Stimulated activated CD8-positive, alpha-beta memory T cell treated with anti-CD3 and anti-CD28 coated beads, Interleukin-4, amount 100 ng/mL, for 4 hours (primary cell): Measurements from ENCODE around the gene SH2D6.

Source experiments
- DNase-seq, 2 donors: peaks; one replicate each; pipeline ENCODE4 v3.0.0-alpha.2; 2020; ENCODE audit warnings: low read depth in 2 of 2, low spot score in 1 of 2

The SH2D6 gene

DNA sequence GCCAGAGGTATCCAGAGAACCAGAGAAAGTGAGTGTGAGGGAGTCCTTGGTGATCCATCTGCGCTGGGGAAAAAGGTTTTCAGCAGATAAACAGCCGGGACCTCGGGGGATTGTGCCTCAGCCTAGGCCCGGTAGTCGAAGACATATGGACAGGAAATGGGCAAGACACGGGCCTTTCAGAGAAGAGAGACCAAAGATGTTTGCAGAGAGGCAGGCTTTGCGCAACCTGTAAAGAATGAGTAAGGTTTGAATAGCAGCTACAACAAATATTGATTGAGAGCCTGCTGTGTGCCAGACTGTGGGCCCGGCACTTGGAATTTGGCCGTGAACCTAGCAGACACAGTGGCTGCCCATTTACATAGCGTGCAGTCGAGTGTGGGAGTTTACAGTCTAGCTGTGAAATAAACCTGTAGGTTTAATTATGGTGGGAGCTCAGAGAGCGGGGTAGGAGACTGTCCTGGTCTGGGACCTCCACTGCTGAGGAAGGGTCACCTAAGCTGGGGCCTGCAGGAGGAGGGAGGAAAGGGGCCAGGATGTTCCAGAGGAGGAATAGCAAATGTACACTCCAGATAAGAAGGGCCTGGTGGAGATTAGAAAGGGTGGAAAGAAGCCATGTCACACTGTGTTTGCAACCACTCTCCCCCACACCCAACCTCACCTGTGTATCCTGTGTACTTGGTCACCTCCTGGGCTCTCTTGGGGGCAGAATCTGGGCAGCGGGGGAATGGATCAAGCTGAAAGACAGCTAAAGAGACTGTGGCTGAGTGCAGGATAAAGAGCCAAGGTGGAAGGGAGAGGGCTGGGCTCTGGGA is 3.0 kb downstream of the SH2D6 start:
- no peak for DNase-seq

DNA sequence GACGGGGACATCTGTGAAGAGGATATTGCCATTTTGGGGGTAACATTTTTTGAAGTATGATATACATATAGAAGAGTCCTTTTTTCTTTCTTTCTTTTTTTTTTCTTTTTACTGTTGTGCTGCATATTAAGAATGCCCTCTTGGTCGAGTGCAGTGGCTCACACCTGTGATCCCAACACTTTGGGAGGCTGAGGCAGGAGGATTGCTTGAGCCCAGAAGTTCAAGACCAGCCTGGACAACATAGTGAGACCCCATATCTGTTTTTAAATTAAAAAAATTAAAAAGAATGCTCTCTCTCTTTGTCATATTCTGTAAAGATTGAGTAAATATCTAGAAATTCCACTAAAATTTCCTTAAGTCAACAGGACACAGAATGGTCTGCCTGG is 3.6 kb downstream of the SH2D6 start:
- DNase-seq = no peak

DNA sequence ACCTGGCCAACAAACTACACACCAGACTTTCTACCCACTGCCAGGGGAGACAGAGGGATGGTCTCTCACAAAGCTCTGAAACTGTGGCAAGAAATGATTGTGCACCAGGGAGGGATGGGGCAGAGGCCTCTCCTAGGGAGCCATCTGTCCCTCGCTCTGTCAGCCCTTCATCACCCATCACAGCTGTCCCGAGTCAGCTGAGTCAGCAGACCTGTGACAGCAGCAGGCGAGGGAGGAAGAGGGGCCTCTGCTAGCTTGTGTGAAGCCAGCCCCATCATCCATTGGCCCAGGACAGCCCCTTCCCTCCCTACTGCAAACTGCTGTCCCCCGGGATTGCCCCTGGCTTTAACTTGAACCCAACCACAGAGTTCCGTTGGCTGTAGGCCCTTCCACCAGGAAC is 5.0 kb downstream of the SH2D6 start:
- no peak for DNase-seq

DNA sequence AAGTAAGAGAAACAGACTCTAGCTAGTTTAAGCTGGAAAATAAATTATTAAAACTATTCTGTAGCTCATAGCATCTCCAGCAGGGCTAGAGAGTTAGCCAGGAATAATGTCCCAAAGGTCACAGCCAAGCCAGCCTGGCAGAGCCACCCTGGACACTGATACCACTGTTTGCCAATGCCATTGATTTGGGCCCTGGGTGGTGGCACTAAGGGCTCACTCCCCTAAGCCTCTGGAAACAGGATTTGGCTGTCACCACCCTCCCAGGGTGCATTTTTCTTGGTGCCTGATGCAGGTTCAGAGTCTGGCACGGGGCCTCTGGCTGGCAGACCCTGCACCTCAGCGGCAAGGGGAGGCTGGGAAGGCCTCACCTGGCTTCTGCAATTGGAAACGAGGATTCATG is 7.1 kb downstream of the SH2D6 start:
- no peak for DNase-seq

DNA sequence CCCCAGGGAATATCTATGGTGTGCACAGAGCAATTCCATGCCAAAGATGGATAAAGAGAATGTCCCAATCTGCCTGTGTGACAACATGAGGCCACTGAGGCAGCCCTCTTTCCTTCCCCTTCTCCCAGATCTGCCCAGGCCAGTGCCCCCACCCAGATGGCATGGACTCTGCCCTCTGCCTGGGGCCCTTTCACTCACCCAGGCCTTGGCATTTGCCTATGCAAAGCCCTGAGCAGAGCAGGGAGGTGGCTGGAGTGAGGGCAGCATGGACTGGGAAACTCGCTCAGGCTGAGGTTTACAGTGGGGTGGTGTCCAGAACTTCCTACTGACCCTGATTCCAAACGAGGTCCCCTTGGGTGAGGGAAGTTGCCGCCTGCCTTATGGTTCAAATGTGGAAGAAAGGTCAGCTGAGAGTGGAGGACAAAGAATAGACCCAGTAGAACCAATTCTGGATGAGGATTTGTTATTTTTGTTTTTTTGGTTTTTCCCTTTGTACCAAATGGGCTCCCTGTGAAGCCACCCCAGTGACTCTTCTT is 8.9 kb downstream of the SH2D6 start:
- DNase-seq = no peak

DNA sequence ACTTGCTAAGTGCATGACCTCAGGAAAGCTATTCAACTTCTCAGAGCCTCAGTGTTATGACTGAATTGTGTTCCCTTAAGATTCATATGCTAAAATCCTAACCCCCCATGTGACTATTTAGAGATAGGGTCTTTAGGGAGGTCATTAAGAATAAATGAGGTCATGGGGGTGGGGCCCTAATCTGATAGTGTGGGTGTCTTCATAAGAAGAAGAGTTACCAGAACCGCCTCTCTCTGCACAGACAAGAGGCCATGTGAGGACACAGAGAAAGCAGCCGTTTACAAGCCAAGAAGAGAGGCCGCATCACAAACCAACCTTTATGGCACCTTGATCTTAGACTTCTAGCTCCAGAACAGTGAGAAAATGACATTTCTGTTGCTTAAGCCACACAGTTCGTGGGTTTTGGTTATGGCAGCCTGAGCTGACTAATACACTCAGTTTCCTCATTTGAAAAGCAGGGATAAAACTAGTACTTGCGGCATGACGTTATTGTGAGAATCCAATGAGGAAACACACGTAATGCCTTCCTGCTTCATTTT is 9.9 kb downstream of the SH2D6 start:
- no peak for DNase-seq

DNA sequence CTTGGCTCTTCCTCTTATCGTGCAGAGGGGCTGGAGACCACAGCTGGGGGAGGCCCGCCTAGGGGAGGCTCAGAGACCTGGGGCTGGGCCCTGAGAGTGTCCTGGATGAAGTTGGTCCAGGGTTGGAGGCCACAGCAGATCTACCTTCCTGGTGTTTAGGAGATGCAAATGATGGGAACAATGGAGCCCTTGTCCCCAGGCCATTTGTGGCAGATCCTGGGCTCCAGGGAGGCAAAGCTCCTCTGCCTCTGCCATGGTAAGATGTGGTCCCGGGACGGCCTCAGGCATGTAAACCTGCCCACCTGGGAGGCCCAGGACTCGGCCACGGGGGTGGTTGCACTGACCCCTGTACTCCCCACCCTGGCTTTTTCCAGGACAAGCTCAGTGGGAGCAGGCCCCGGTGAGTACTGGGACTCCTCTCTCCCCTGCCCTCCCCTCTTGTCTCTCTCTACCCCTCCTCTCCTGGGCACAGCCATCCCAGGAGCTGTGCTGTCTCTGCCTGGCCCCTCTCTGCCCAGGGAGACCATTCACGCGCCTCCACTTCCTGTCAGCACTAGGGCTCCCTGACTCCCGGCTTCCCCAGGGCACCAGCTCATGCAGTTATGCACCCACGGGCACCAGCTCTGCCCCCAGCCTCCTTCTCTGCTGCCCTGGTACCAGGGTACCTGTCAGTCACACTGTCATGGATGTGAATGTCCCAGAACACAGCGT is 10.9 kb downstream of the SH2D6 start:
- no peak for DNase-seq

DNA sequence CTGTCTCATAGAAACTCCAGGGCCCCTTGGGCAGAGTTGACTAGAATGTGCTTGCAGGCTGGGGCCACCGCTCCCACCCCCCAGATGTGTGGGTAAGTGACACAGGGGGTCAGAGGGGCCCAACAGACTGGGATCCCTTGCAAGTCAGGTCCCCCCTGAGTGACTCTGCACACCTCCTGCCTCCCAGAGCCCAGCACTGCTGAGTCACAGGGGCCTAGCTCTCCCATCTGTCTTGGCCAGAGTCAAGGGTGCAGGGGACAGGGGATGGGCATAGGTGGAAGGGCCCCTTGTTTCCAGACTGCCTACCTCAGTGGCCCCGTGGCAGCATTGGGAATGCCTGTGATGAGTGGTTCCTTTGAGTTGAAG is 11.4 kb downstream of the SH2D6 start:
- no peak for DNase-seq

DNA sequence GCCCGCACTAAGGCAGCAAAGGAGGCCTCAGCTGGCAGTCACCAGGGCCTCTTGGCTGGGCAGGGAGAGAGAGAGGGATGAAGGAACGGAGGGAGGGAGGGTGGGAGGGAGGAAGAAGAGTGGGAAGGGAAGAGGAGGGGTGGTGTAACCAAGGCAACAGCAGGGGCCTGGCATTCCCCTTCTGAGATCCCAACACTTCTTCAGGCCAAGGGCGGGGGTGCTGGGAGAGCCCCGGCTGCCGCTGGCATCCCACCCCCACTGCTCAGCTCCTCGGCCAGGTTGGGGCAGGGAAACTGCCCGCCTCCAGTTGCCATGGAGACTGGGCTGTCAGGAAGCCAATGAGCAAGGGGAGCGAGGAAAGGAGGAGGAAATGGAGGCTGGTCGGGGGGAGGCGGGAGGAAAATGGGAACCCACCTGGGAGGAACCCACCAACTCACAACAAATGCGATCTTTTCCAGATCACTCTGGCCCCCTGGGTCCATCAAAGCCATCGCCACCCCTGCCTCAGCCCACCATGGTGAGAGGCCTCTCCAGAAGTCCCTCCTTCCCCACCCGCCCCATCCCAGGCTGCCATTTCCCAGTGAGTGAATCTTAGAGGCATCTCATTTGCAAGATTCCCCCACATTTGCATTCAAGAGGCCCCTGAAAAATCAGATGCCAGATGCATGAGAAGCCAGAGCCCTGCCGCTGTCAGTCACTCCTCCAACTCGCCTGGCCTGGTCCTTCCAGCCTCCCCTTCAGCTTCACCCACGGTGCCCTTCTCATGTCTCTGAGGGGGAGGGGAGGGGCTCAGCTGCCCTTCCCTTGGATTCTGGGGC is 12.4 kb downstream of the SH2D6 start:
- DNase-seq = no peak

DNA sequence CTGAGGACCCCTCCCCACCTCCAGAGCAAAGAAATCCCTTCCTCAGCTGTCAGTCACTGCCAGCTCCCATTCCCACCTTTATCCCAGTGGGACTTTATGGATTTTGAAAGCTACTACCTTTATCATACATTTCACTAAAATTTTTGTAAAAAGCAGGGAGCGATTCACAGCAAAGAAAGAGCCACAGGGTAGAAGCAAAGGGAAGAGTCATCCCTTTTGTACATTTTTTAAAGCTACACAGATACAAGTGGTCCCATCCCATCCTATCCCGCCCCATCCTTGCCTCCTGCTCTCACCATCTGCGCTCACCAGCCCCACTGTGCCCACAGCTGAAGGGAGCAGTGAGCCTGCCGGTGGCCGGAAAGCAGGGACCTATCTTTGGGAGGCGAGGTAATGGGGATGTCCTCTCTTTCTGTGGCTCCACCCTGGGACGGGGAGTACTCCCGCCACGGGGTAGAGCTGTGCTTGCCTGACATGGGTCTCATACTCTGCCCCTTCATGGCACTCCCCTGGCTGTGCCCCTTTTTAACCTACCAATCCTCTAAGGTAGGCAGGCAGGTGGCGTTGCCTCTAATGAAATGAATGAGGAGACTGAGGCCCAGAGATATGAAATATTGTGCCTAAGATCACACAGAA is 13.2 kb downstream of the SH2D6 start:
- DNase-seq = no peak

DNA sequence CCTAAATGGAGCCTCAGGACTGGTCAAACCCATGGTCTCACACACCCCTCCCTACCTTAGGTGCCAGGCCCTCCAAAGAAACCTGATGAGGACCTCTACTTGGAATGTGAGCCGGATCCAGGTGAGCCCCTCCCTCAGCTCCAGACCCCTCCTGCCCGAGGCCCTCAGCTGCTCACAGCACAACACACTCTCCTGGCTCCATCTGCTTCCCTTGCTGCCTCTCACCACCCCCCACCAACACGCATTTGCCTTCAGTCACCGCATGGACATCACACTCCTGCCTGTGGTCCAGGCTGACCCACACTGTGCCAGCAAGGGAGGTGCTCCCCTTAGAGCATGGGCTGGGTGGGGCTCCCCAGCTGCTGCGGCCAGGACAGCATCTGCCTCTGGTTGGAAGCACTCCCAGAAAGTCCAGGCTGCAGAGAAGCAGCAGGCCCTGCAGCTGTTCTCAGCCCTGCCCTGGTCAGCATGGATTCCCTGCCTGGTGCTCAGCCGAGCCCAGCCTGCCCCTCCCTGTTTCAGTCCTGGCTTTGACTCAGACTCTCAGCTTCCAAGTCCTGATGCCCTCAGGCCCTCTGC is 15.1 kb downstream of the SH2D6 start:
- DNase-seq = no peak

DNA sequence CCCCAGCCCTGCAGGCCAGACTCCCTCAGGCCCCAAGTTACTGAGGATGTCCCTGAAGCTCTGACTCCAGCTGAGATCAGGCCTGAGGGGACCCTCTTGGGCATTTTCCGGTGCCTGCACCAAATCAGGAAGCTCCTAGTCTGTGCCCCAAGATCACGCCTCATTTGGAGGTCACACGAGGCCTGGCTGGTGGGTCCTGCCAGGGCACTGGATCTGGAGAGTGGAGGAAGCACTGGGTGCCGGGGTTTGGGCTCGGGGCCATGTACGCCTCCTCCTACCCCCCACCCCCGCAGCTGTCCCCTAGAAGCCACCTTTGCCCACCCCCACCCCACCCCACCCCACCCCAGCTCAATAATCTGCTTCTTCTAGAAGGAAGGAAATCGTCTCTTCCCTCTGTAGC is 16.2 kb downstream of the SH2D6 start:
- no peak for DNase-seq

DNA sequence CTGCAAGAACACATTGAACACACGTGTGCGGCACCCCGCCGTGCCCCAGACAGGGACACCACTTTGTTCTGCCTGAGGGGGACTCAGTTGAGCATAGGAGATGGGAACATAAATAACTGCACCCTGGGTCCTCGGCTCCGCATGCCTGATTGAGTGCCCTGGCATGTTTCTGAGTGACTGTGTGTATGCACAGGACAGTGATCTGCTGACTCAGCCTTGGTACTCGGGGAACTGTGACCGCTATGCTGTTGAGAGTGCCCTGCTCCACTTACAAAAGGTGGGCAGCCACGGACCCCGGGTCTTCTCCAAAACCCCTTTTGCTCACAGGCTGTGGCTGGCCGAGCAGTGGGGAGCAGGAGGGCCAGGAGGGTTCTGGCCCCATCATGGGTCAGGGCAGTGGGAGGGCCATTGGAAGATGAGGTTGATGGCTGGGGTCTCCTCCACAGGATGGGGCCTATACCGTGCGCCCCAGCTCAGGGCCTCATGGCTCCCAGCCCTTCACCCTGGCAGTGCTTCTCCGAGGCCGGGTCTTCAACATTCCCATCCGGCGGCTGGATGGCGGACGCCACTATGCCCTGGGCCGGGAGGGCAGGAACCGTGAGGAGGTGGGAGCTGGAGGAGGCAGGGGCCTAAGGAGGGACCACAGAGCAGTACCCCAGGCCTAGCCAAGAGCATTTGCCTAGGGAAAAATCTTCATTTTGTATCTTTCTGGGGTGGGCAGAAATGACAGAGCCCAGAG is 16.9 kb downstream of the SH2D6 start:
- no peak for DNase-seq

DNA sequence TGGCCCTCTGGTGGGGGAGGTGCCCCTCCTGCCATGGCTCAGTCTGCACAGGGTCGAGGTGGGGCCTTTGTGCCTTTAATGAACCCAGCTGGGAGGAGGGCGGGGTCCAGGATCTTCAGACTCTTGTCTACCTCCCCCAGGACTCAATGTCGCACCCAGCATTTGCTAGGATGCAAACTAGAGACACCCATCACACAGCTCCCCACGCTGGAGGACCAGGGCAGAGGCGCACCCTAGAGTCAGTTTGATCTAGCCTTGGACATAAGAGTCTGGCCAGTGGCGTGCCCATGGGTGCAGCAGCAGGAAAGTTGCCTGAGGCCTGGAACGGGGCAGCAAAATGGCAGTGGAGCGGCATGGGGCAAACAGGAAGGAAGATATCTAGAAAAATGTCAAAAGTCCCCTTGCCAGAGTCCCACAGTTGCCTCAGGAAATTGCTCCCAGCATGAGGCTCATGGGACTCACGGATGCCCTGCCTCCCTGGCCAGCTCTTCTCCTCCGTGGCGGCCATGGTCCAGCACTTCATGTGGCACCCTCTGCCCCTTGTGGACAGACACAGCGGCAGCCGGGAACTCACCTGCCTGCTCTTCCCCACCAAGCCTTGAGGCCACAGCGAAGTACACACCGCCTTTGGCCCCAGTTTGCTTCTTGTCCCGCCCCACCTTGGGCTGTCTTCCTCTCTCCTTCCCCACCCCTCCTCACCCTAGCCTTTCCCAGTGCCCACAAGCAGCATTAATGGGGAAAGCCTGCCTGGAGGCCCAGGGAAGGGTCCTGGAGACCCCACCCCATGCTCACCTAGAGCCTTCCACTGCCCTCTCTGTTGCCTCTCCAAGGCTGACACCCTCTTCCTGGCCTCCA is 17.7 kb downstream of the SH2D6 start:
- no peak for DNase-seq

DNA sequence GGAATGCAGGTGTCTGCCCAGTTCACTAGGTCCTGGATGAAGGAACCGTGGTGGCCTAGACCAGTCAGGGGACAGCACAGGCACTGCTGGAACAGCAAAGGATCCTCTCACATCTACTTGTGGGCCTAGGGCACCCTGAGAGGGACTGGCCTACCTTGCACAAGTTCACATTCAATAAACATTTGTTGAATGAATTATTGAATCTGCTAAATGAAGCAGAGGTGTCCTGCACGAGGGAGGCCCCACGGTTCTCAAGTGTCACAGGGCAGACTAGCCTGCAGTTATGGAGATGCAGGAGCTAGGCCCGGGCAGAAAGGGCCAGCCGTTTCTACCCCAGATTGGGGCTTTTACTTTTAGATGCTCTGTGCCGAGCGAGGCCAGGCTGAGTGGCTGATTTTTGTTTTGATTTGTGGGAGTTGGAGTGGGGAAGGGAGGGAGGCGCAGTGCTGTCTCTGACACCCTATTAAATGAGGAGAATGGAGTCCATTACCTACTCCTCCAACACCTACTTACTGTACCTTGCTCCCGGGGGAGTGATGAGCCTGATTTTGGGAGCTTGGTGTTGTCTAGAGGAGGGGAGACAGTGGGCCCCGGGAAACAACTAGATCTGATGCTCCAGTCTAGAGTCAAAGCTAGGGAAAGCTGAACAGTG is 18.4 kb downstream of the SH2D6 start:
- no peak for DNase-seq

DNA sequence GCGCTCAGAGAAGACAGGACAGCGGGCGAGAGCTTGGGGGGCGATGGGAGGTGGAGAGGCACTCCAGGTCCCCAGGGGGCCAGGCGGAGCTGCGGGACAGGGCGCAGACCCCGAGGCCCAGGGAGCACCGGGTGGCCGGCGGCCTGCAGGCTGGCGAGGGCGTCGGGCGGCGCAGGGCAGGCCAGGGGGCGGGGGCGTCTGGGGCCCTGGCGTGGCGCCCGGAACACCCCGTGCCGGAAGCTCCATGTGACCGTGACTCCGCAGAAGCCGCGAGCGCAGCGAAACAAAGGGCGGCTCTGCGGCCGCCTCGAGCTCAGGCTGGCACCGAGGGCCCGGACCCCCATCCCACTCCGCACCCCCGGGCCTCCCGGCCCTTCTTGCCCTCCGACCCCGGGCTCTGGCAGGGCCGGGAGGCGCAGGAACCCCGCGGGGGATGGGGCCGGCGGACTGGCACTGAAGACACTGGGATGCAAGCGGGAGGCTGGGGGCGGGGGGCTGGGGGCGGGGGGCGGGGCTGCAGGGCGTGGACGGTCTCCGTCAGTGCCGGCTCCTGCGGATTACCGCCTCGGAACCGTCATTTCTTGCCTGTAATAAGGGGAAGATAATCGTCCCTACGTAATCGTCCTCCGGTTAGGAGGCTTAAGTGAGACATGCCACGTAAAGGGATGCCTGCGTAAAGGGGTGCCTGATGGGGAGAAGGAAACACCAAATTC is 19.1 kb downstream of the SH2D6 start:
- DNase-seq = peak; percentile 43 to 50

DNA sequence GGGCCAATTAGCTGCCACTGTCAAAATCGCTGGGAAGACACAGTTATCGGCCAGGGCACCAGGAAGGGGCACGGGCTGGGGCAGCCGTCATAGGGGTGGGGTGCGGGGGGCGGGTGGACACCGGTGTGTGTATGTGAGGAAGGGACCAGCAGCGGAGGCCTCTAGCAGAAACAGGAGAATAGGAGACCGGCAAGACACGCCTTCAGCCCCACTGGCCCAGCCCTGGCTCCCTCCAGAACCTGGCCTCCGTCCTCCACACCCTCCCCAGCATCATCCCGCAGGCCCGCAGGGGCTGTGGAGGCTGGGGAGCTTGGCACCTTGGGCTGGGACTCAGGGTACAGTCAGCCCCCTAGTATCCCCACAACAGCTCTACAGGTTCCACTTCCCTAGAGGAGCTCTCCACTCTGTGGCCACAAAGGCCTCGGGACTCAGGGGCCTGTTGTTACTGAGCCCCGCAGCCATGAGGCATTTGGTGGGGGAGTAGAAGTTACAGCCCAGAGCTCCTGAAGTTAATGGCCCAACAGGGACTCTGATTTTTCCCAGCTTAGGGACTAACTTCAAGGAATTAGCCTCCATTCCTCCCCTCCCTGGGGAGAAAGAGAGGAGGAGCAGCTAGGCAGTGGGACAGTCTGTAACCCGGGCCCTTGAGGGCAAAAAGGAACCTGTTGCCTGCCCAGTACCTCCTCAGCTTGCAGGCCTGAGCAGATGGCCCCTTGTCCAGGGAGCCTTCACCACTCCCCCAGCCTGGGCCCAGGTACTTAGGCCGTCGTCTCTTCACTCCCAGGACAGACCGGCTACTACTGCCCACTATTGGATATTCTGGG is 19.9 kb downstream of the SH2D6 start:
- no peak for DNase-seq
